Naive thymus-derived CD8-positive, alpha-beta T cell (primary cell): Measurements from ENCODE around the gene DNAH6. TPM values are rescaled to one million over a fixed set of nuclear protein-coding genes. Genes with fewer than 3 reads are reported as not detected.

Experiments used
- ATAC-seq, 2 donors: fragments of 150-1000 bp; cut with Tn5 transposase in 1 of 2; sonication (Bioruptor Pico), chemical (Tn5 transposase) in 1 of 2; 1 replicate in 1 of 2; 2 replicates in 1 of 2; pipeline ENCODE4 v1.10.0; 2021; ENCODE audit warnings: mild to moderate bottlenecking in 2 of 2, moderate library complexity in 2 of 2
- POLR2A ChIA-PET: fragments of 350-600 bp; sonication (Branson Sonifier 250); formaldehyde crosslinking; loops from one replicate; lab custom pipeline; 2021; ENCODE audit warnings: antibody characterized with exemption; lab: Charles Lee
- DNase-seq, 10 donors: peaks; one replicate each; pipeline versions ENCODE4 v3.0.0 to v3.0.0-alpha.2; 2020 to 2022
- H3K27ac Mint-ChIP-seq, 10 donors: one replicate each; pipeline ENCODE4 v1.8.0; 2020 to 2022; ENCODE audit warnings: mild to moderate bottlenecking in 10 of 10, mixed read lengths in 10 of 10, moderate library complexity in 4 of 10, inconsistent platforms in 1 of 10
- H3K27me3 Mint-ChIP-seq, 5 donors: one replicate each; pipeline ENCODE4 v1.8.0; 2021 to 2022; ENCODE audit warnings: mixed read lengths in 5 of 5
- H3K36me3 Mint-ChIP-seq, 3 donors: one replicate each; pipeline ENCODE4 v1.8.0; 2020 to 2022; ENCODE audit warnings: mixed read lengths in 3 of 3, mild to moderate bottlenecking in 2 of 3, inconsistent platforms in 1 of 3
- H3K4me1 Mint-ChIP-seq, 4 donors: one replicate each; pipeline ENCODE4 v1.8.0; 2021 to 2022; ENCODE audit warnings: mixed read lengths in 4 of 4
- H3K4me3 Mint-ChIP-seq, 10 donors: one replicate each; pipeline ENCODE4 v1.8.0; 2020 to 2022; ENCODE audit warnings: mild to moderate bottlenecking in 10 of 10, mixed read lengths in 10 of 10, moderate library complexity in 6 of 10, inconsistent platforms in 1 of 10
- H3K9me3 Mint-ChIP-seq, 9 donors: one replicate each; pipeline ENCODE4 v1.8.0; 2020 to 2022; ENCODE audit warnings: mixed read lengths in 9 of 9, mild to moderate bottlenecking in 3 of 9, inconsistent platforms in 1 of 9, moderate library complexity in 1 of 9
- polyA plus RNA-seq, 3 donors: library from polyadenylated mRNA; unstranded; fragments of 300-500 nt; fragmentation: Illumina TruSeq; gene quantifications; one replicate each; pipeline ENCODE4 v1.2.3, GENCODE V29; 2021
- total RNA-seq, 8 experiments: library from RNA in 2 of 8; stranded (reverse) in 2 of 8; gene quantifications; one replicate each; pipeline ENCODE4 v1.2.3 and lab custom pipeline; 2021 to 2026

The DNAH6 gene
- total and polyA plus RNA-seq, 5 experiments from 2014 or later, result 0.74 to 1.6 (median 1.2) TPM

GRCh38 chr2:84846041-84846663, 329.9 kb downstream of the DNAH6 start:
- Mint-ChIP-seq H3K36me3 (peaks cover 4 to 32% (median 26%) of the 10 kb centered on the region in 3 donors), H3K27ac (peak overlapping the region; percentile 93 to 98 (median 97)), H3K4me3 (peak overlapping the region; percentile 60 to 90 (median 82)), H3K27me3 (no peaks in the 10 kb centered on the region), H3K4me1 (peaks cover 56 to 97% (median 95%) of the 10 kb centered on the region in 4 donors), H3K9me3 (peaks cover 0 to 8% (median 0%) of the 10 kb centered on the region in 9 donors)
- POLR2A ChIA-PET, result interaction anchor here (0.7 to 16.4 kb wide), 23 partner anchors 9 to 194 kb away, joined by 3 to 247 read pairs (median 4); partner anchors contain the start of genes TMSB10 and TRABD2A
- ATAC-seq (peak; percentile 74 to 76), DNase-seq (peak in 8 of 10 donors; percentile 55 to 88 (median 74))

- Mint-ChIP-seq H3K9me3 (peaks cover 0 to 10% (median 0%) of the 10 kb centered on the region in 9 donors), H3K27me3 (no peaks in the 10 kb centered on the region), H3K4me3 (peak overlapping the region; percentile 60 to 90 (median 82)), H3K4me1 (peaks cover 54 to 97% (median 95%) of the 10 kb centered on the region in 4 donors), H3K27ac (peak overlapping the region; percentile 93 to 98 (median 97)), H3K36me3 (peaks cover 4 to 32% (median 27%) of the 10 kb centered on the region in 3 donors)
- POLR2A ChIA-PET, result interaction anchor here (0.7 to 16.4 kb wide), 19 partner anchors 9 to 196 kb away, joined by 3 to 247 read pairs (median 6); partner anchors contain the start of genes TMSB10 and TRABD2A
- DNase-seq, result no peak
- ATAC-seq, result no peak
Observed at GRCh38 chr2:84846741-84847142, 330.4 kb downstream of the DNAH6 start.

- H3K9me3 Mint-ChIP-seq, result peaks cover 0 to 18% (median 0%) of the 10 kb centered on the region in 9 donors
- ATAC-seq (no peak), DNase-seq (no peak)
- peaks cover 57 to 97% (median 95%) of the 10 kb centered on the region in 4 donors for H3K4me1 Mint-ChIP-seq
- POLR2A ChIA-PET, result interaction anchor here (1.0 to 16.4 kb wide), 11 partner anchors 10 to 197 kb away, joined by 3 to 247 read pairs (median 18); partner anchors contain the start of genes TMSB10 and TRABD2A
- H3K36me3 Mint-ChIP-seq, result peaks cover 5 to 35% (median 34%) of the 10 kb centered on the region in 3 donors
- H3K27me3 Mint-ChIP-seq, result no peaks in the 10 kb centered on the region
- peak overlapping the region; percentile 93 to 98 (median 97) for H3K27ac Mint-ChIP-seq
- peak overlapping the region; percentile 60 to 90 (median 82) for H3K4me3 Mint-ChIP-seq
Observed at GRCh38 chr2:84847326-84848050, 331.2 kb downstream of the DNAH6 start.

GRCh38 chr2:84849271-84849952, 333.1 kb downstream of the DNAH6 start:
- H3K9me3 Mint-ChIP-seq, result peaks cover 0 to 21% (median 6%) of the 10 kb centered on the region in 9 donors
- peak in 1 of 2 donors; percentile 24 for ATAC-seq
- H3K27ac Mint-ChIP-seq, result peak overlapping the region; percentile 89 to 98 (median 95)
- peaks cover 14 to 39% (median 35%) of the 10 kb centered on the region in 3 donors for H3K36me3 Mint-ChIP-seq
- H3K4me1 Mint-ChIP-seq, result peaks cover 55 to 97% (median 92%) of the 10 kb centered on the region in 4 donors
- DNase-seq, result peak in 5 of 10 donors; percentile 34 to 61 (median 36)
- no peaks in the 10 kb centered on the region for H3K27me3 Mint-ChIP-seq
- POLR2A ChIA-PET, result interaction anchor here (0.7 to 16.4 kb wide), 18 partner anchors 8 to 199 kb away, joined by 3 to 247 read pairs (median 6); partner anchors contain the start of genes TMSB10 and TRABD2A
- H3K4me3 Mint-ChIP-seq, result peak overlapping the region; percentile 77 to 90 (median 86)

- Mint-ChIP-seq H3K27me3 (no peaks in the 10 kb centered on the region), H3K9me3 (peaks cover 0 to 19% (median 6%) of the 10 kb centered on the region in 9 donors), H3K36me3 (peaks cover 14 to 47% (median 35%) of the 10 kb centered on the region in 3 donors), H3K4me1 (peaks cover 63 to 97% (median 92%) of the 10 kb centered on the region in 4 donors), H3K4me3 (peak overlapping the region in 9 of 10 donors; percentile 34 to 90 (median 87)), H3K27ac (peak overlapping the region; percentile 89 to 98 (median 95))
- DNase-seq (no peak), ATAC-seq (no peak)
- POLR2A ChIA-PET, result interaction anchor here (0.5 to 16.4 kb wide), 13 partner anchors 9 to 109 kb away, joined by 3 to 247 read pairs (median 14); partner anchors contain the start of genes TMSB10 and TRABD2A
Observed at GRCh38 chr2:84850471-84850870, 334.2 kb downstream of the DNAH6 start.

GRCh38 chr2:84851876-84852275, 335.6 kb downstream of the DNAH6 start:
- POLR2A ChIA-PET, result interaction anchor here (1.0 to 16.4 kb wide), 9 partner anchors 8 to 138 kb away, joined by 3 to 247 read pairs (median 15); partner anchors contain the start of genes TMSB10 and TRABD2A
- H3K27ac Mint-ChIP-seq, result peak overlapping the region; percentile 86 to 98 (median 95)
- H3K9me3 Mint-ChIP-seq, result peaks cover 0 to 19% (median 6%) of the 10 kb centered on the region in 9 donors
- H3K27me3 Mint-ChIP-seq, result no peaks in the 10 kb centered on the region
- ATAC-seq, result no peak
- peaks cover 14 to 55% (median 44%) of the 10 kb centered on the region in 3 donors for H3K36me3 Mint-ChIP-seq
- DNase-seq, result no peak
- peaks cover 70 to 97% (median 92%) of the 10 kb centered on the region in 4 donors for H3K4me1 Mint-ChIP-seq
- H3K4me3 Mint-ChIP-seq, result peak overlapping the region in 8 of 10 donors; percentile 23 to 90 (median 75)

- Mint-ChIP-seq H3K27me3 (no peaks in the 10 kb centered on the region), H3K4me1 (peaks cover 74 to 98% (median 95%) of the 10 kb centered on the region in 4 donors), H3K9me3 (peaks cover 0 to 19% (median 6%) of the 10 kb centered on the region in 9 donors), H3K36me3 (peaks cover 11 to 53% (median 42%) of the 10 kb centered on the region in 3 donors), H3K27ac (peak overlapping the region; percentile 93 to 99 (median 98)), H3K4me3 (peak overlapping the region; percentile 74 to 87 (median 80))
- POLR2A ChIA-PET, result interaction anchor here (0.7 to 12.0 kb wide), 4 partner anchors 10 to 64 kb away, joined by 3 to 247 read pairs (median 4); partner anchors contain the start of gene TRABD2A
- no peak for DNase-seq
- ATAC-seq, result no peak
Observed at GRCh38 chr2:84854850-84855249, 338.6 kb downstream of the DNAH6 start.

GRCh38 chr2:84855731-84856130, 339.4 kb downstream of the DNAH6 start:
- Mint-ChIP-seq H3K27me3 (no peaks in the 10 kb centered on the region), H3K9me3 (peaks cover 0 to 19% (median 6%) of the 10 kb centered on the region in 9 donors), H3K36me3 (peaks cover 11 to 56% (median 47%) of the 10 kb centered on the region in 3 donors), H3K4me1 (peaks cover 79 to 98% (median 95%) of the 10 kb centered on the region in 4 donors), H3K27ac (peak overlapping the region; percentile 93 to 99 (median 98)), H3K4me3 (peak overlapping the region; percentile 74 to 87 (median 80))
- POLR2A ChIA-PET, result interaction anchor here (0.7 to 12.0 kb wide), 5 partner anchors 11 to 114 kb away, joined by 3 to 247 read pairs (median 5); partner anchors contain the start of gene TRABD2A
- peak; percentile 61 to 72 for ATAC-seq
- DNase-seq, result peak in 6 of 10 donors; percentile 34 to 77 (median 54)

GRCh38 chr2:84856787-84857186, 340.5 kb downstream of the DNAH6 start:
- Mint-ChIP-seq H3K4me1 (peaks cover 79 to 97% (median 94%) of the 10 kb centered on the region in 4 donors), H3K9me3 (peaks cover 0 to 17% (median 6%) of the 10 kb centered on the region in 9 donors), H3K36me3 (peaks cover 11 to 55% (median 40%) of the 10 kb centered on the region in 3 donors), H3K27me3 (no peaks in the 10 kb centered on the region), H3K4me3 (peak overlapping the region; percentile 57 to 87 (median 80)), H3K27ac (peak overlapping the region; percentile 93 to 99 (median 98))
- POLR2A ChIA-PET, result interaction anchor here (1.7 to 12.0 kb wide), 5 partner anchors 12 to 116 kb away, joined by 5 to 247 read pairs (median 5); no protein-coding TSS in a partner anchor
- DNase-seq (peak in 1 of 10 donors; percentile 42), ATAC-seq (peak; percentile 38 to 51)

GRCh38 chr2:84857566-84857965, 341.3 kb downstream of the DNAH6 start:
- Mint-ChIP-seq H3K36me3 (peaks cover 9 to 52% (median 33%) of the 10 kb centered on the region in 3 donors), H3K27ac (peak overlapping the region; percentile 93 to 99 (median 98)), H3K4me1 (peaks cover 76 to 97% (median 94%) of the 10 kb centered on the region in 4 donors), H3K27me3 (no peaks in the 10 kb centered on the region), H3K9me3 (peaks cover 0 to 9% (median 6%) of the 10 kb centered on the region in 9 donors), H3K4me3 (peak overlapping the region in 9 of 10 donors; percentile 43 to 87 (median 80))
- ATAC-seq, result no peak
- POLR2A ChIA-PET, result interaction anchor here (0.7 to 12.0 kb wide), 7 partner anchors 10 to 116 kb away, joined by 3 to 247 read pairs (median 4); no protein-coding TSS in a partner anchor
- no peak for DNase-seq
